Calu3 (cell line): ENCODE results near the gene TGFBRAP1. TPM values are rescaled to one million over a fixed set of nuclear protein-coding genes. Genes with fewer than 3 reads are reported as not detected.

Source experiments
- BruUV-seq: library from RNA; stranded (reverse); fragments of 400-500 nt; replicated peaks from 2 replicates; lab custom pipeline; 2021; lab: Mats Ljungman, UMichigan
- CTCF ChIA-PET: fragments of 300-600 bp; sonication (Branson Sonifier 250); formaldehyde crosslinking; loops from one replicate; lab custom pipeline; 2022; ENCODE audit warnings: antibody characterized with exemption; lab: Charles Lee
- DNase-seq: peaks from one replicate; pipeline ENCODE4 v3.0.0; 2022
- H3K27ac Mint-ChIP-seq: one replicate; pipeline ENCODE4 v1.8.0; 2022; ENCODE audit warnings: mixed read lengths; ENCODE audit not compliant: unreplicated experiment
- H3K27me3 Mint-ChIP-seq: one replicate; pipeline ENCODE4 v1.8.0; 2022; ENCODE audit warnings: mixed read lengths; ENCODE audit not compliant: unreplicated experiment
- H3K36me3 Mint-ChIP-seq: one replicate; pipeline ENCODE4 v1.8.0; 2022; ENCODE audit warnings: mild to moderate bottlenecking, moderate library complexity, mixed read lengths; ENCODE audit not compliant: insufficient read depth, unreplicated experiment
- H3K4me1 Mint-ChIP-seq: one replicate; pipeline ENCODE4 v1.8.0; 2022; ENCODE audit warnings: mild to moderate bottlenecking, low read depth, mixed read lengths; ENCODE audit not compliant: unreplicated experiment
- H3K4me3 Mint-ChIP-seq: one replicate; pipeline ENCODE4 v1.8.0; 2022; ENCODE audit warnings: mild to moderate bottlenecking, low read depth, moderate library complexity, mixed read lengths; ENCODE audit not compliant: unreplicated experiment
- H3K9me3 Mint-ChIP-seq: one replicate; pipeline ENCODE4 v1.8.0; 2022; ENCODE audit warnings: low read depth, mixed read lengths; ENCODE audit not compliant: unreplicated experiment
- intact Hi-C: fragments of 100-400 bp; cut with micrococcal nuclease; formaldehyde crosslinking; loops from one replicate; pipeline ENCODE4 v1.10.0; 2022; ENCODE audit not compliant: unreplicated experiment
- total RNA-seq: library from RNA; stranded (reverse); gene quantifications from 2 replicates; pipeline ENCODE4 v1.2.3, GENCODE V29; 2022
- TF ChIP-seq, protein P1 (sequence below): fragments of 200-600 bp; IDR thresholded peaks from one replicate; pipeline ENCODE4 v1.8.0; 2022; ENCODE audit warnings: antibody characterized with exemption; ENCODE audit not compliant: unreplicated experiment

Gene TGFBRAP1
- total RNA-seq, 1 experiment from 2014 or later: 24.3 TPM

DNA sequence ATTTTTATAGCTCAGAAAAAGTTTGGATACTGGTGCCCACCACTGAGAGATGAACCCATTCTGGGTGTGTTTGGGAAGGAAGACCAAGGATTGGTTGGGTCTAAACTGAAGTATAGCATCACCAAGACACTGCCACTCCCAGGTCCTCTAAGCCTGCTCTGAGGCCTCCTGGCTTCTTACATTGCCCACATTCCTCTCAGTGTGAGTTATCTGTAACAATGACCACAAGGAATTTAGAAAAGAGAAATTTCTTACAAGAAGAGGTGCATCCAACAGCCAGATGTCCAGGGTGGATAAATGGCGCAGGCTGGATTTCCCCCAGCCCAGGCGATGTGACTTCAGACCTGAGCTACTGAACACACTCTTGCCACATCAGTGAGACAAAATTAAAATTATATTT, 89.6 kb downstream of the TGFBRAP1 start:
- Mint-ChIP-seq H3K9me3 (no peaks in the 10 kb centered on the region), H3K4me3 (no peak overlapping the region), H3K4me1 (peaks cover 8% of the 10 kb centered on the region), H3K27ac (no peak overlapping the region), H3K27me3 (peaks cover 36% of the 10 kb centered on the region), H3K36me3 (no peaks in the 10 kb centered on the region)
- TF ChIP-seq, protein P1, sequence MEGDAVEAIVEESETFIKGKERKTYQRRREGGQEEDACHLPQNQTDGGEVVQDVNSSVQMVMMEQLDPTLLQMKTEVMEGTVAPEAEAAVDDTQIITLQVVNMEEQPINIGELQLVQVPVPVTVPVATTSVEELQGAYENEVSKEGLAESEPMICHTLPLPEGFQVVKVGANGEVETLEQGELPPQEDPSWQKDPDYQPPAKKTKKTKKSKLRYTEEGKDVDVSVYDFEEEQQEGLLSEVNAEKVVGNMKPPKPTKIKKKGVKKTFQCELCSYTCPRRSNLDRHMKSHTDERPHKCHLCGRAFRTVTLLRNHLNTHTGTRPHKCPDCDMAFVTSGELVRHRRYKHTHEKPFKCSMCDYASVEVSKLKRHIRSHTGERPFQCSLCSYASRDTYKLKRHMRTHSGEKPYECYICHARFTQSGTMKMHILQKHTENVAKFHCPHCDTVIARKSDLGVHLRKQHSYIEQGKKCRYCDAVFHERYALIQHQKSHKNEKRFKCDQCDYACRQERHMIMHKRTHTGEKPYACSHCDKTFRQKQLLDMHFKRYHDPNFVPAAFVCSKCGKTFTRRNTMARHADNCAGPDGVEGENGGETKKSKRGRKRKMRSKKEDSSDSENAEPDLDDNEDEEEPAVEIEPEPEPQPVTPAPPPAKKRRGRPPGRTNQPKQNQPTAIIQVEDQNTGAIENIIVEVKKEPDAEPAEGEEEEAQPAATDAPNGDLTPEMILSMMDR: no peak
- intact Hi-C loops: loop anchor here (5.0 kb wide), 1 partner anchor 58 kb away; no protein-coding TSS in a partner anchor
- CTCF ChIA-PET: no interaction called here
- DNase-seq: no peak
- no TSS peak for BruUV-seq

DNA sequence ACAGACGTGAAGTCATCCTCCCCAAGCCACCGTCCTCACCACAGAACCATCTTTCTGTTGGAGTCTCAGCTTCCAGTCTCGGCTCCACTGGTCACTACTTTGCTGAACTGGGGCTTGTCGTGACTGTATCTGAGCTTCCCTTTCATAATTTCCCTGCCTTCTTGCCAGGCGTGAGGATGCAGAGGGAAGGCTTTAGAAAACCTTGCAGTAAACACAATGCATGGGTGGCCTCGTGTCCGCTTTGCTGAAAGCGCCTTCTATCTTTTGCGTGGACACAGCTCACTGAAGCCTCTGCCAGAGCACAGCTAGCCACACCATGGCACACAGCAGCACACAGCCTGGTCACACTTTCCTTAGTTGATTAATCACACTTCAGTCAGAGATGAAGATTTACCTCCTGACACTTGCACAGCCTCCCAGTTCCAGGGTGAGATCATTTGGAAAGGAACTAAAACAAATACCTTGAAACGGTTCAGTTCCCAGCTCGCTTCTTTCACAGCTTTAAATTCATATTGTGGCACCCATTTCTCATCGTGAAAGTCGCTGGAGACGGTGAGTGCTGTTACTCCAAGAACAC, 90.8 kb downstream of the TGFBRAP1 start:
- DNase-seq: no peak
- TF ChIP-seq, protein P1: no peak
- no peak overlapping the region for H3K27ac Mint-ChIP-seq

DNA sequence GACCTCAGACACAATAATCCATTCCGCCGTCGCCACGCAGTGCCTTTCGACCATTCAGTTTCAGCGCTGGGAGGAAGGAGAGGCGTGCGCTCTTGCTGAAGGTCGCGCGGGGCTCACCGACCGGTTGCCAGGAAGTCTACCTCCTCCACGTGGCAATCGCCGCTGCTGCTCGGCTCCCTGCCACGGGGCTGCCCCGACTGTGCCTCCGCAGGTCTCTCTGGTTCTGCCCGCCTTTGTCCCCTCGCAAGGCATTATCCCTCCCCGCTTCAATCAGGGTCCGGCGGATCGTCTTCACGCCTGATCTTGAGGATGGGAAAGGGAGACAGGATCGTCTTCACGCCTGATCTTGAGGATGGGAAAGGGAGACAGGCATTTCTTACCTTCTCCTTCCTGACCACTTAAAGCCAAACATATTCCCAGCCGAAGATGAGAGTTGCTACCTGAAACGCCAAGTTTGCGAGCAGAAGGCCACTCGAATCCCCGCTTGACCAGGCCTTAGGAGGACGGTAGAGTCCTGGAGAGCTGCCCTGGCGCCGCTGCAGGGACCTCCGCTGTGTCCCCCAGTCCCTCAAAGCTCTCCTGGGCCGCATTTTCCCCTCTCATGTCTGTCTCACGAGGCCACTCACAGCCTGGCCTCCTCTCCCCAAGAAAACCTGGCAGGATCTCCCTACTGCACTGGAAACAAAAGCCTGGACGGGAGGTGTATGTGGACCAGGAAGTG, 92.3 kb downstream of the TGFBRAP1 start:
- no TSS peak for BruUV-seq
- Mint-ChIP-seq H3K4me3 (no peak overlapping the region), H3K4me1 (peaks cover 9% of the 10 kb centered on the region), H3K27ac (no peak overlapping the region), H3K36me3 (no peaks in the 10 kb centered on the region), H3K9me3 (no peaks in the 10 kb centered on the region), H3K27me3 (peaks cover 16% of the 10 kb centered on the region)
- intact Hi-C loops: loop anchor here (5.0 kb wide), 1 partner anchor 55 kb away; no protein-coding TSS in a partner anchor
- CTCF ChIA-PET: no interaction called here
- DNase-seq: no peak
- TF ChIP-seq, protein P1: no peak

More for the DNA sequence above, 90.8 kb downstream of the TGFBRAP1 start:
- H3K4me1 Mint-ChIP-seq: peaks cover 9% of the 10 kb centered on the region
- no TSS peak for BruUV-seq
- peaks cover 28% of the 10 kb centered on the region for H3K27me3 Mint-ChIP-seq
- intact Hi-C loops: loop anchor here (5.0 kb wide), 1 partner anchor 56 kb away; no protein-coding TSS in a partner anchor
- no peak overlapping the region for H3K4me3 Mint-ChIP-seq
- CTCF ChIA-PET: interaction anchor here (0.6 to 0.7 kb wide), 4 partner anchors 14 to 1054 kb away, joined by 3 to 5 read pairs (median 4); no protein-coding TSS in a partner anchor
- H3K36me3 Mint-ChIP-seq: no peaks in the 10 kb centered on the region
- no peaks in the 10 kb centered on the region for H3K9me3 Mint-ChIP-seq

DNA sequence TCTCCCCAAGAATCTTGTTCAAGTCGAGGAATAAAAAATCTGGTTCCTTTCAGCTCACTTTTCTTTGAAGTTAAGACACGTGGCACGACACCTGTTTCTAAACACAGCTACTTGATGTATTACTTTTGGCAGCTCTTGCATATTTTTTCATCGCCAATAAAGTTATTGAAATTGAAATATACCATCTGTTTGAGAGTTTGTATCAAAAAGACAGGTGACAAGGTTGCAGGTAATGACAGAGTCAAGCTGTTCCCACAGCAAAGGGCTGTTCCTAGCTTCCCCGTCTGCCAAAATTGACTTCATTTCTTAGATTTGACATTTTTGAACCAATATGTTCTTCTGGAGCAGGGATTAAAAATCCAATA, 93.5 kb downstream of the TGFBRAP1 start:
- Mint-ChIP-seq H3K27me3 (peaks cover 14% of the 10 kb centered on the region), H3K4me1 (peaks cover 9% of the 10 kb centered on the region), H3K4me3 (no peak overlapping the region), H3K9me3 (no peaks in the 10 kb centered on the region), H3K36me3 (no peaks in the 10 kb centered on the region), H3K27ac (no peak overlapping the region)
- DNase-seq: no peak
- CTCF ChIA-PET: interaction anchor here (0.7 to 1.0 kb wide), 2 partner anchors 56 to 116 kb away, joined by 3 to 4 read pairs; no protein-coding TSS in a partner anchor
- intact Hi-C loops: loop anchor here (5.0 kb wide), 1 partner anchor 54 kb away; no protein-coding TSS in a partner anchor
- BruUV-seq: no TSS peak
- TF ChIP-seq, protein P1: no peak
